LoVo (cell line): ENCODE measurements around the gene PDE4D.

Experiments used
- DNase-seq: peaks from one replicate; pipeline ENCODE4 v3.0.0-alpha.2; 2016; ENCODE audit warnings: low spot score

The PDE4D gene

GRCh38 chr5:59893429-59894227, at the start of gene PDE4D:
Gene PDE4D (minus strand): TSS chr5:59893726.
- DNase-seq = no peak

GRCh38 chr5:59937633-59938032, 44.1 kb upstream of the PDE4D start:
- DNase-seq = no peak

GRCh38 chr5:59923465-59923864, 29.9 kb upstream of the PDE4D start:
- DNase-seq = no peak

GRCh38 chr5:59922220-59922619, 28.7 kb upstream of the PDE4D start:
- DNase-seq = no peak

GRCh38 chr5:59921816-59922215, 28.3 kb upstream of the PDE4D start:
- no peak for DNase-seq

- DNase-seq = no peak
These were observed 26.0 kb upstream of the PDE4D start for GRCh38 chr5:59919484-59919883.

GRCh38 chr5:59917121-59917520, 23.6 kb upstream of the PDE4D start:
- no peak for DNase-seq

- no peak for DNase-seq
These were observed 11.7 kb upstream of the PDE4D start for GRCh38 chr5:59905188-59905587.

- no peak for DNase-seq
These were observed 3.5 kb upstream of the PDE4D start for GRCh38 chr5:59897075-59897474.

GRCh38 chr5:59891962-59892643, 1.4 kb downstream of the PDE4D start:
- no peak for DNase-seq

GRCh38 chr5:59887274-59887673, 6.3 kb downstream of the PDE4D start:
- DNase-seq = no peak

GRCh38 chr5:59874675-59875074, 18.9 kb downstream of the PDE4D start:
- no peak for DNase-seq

- DNase-seq = no peak
These were observed 20.4 kb downstream of the PDE4D start for GRCh38 chr5:59873113-59873512.

GRCh38 chr5:59866661-59867060, 26.9 kb downstream of the PDE4D start:
- no peak for DNase-seq

- no peak for DNase-seq
These were observed 28.8 kb downstream of the PDE4D start for GRCh38 chr5:59864718-59865117.

GRCh38 chr5:59863777-59864176, 29.7 kb downstream of the PDE4D start:
- DNase-seq = no peak

- no peak for DNase-seq
These were observed 37.2 kb downstream of the PDE4D start for GRCh38 chr5:59856358-59856757.

- DNase-seq = no peak
These were observed 42.8 kb downstream of the PDE4D start for GRCh38 chr5:59850766-59851165.

GRCh38 chr5:59847586-59847985, 45.9 kb downstream of the PDE4D start:
- DNase-seq = no peak

GRCh38 chr5:59845730-59846129, 47.8 kb downstream of the PDE4D start:
- no peak for DNase-seq

- DNase-seq = no peak
These were observed 49.9 kb downstream of the PDE4D start for GRCh38 chr5:59843511-59844213.

- DNase-seq = no peak
These were observed 50.5 kb downstream of the PDE4D start for GRCh38 chr5:59842999-59843398.

- DNase-seq = no peak
These were observed 53.3 kb downstream of the PDE4D start for GRCh38 chr5:59840200-59840601.
